Femur (tissue), 1 donor: ENCODE data around the gene MNT.

Source experiments
- DNase-seq: peaks from one replicate; pipeline ENCODE4 v3.0.0-alpha.2; 2017

MNT gene

DNA sequence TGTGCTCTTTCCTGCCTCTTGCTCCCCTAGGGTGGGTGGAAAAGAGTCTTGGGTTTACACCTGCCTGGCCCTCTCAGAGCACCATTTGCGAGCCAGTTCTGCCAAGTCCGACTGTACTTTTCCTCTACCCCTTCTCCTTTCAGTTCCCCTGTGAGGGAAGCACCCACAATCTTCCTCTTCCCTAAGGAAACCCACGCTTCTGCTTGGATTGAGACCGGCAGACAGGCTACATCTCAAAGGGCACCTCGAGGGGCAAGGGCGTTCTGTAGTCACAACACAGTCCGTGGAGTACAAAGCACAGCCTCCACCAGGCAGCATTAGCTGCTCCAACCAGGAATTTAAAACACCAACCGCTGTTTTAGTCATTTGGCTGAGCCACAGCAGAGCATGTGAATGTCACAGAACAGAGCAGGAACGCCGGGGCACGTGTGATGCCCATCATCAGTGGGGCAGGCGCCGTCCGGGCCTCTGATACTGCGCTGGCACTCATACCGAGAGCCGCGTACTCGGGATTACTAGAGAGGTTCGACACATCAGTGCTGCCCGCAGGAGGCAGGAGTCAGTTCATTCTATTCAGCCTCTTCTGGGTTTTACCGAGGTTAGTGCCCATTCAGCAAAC is 13.7 kb upstream of the MNT start:
- DNase-seq: no peak

- no peak for DNase-seq
These were observed 11.7 kb upstream of the MNT start for GRCh38 chr17:2412561-2413021.

GRCh38 chr17:2410951-2411350 is 10.1 kb upstream of the MNT start:
- no peak for DNase-seq

DNA sequence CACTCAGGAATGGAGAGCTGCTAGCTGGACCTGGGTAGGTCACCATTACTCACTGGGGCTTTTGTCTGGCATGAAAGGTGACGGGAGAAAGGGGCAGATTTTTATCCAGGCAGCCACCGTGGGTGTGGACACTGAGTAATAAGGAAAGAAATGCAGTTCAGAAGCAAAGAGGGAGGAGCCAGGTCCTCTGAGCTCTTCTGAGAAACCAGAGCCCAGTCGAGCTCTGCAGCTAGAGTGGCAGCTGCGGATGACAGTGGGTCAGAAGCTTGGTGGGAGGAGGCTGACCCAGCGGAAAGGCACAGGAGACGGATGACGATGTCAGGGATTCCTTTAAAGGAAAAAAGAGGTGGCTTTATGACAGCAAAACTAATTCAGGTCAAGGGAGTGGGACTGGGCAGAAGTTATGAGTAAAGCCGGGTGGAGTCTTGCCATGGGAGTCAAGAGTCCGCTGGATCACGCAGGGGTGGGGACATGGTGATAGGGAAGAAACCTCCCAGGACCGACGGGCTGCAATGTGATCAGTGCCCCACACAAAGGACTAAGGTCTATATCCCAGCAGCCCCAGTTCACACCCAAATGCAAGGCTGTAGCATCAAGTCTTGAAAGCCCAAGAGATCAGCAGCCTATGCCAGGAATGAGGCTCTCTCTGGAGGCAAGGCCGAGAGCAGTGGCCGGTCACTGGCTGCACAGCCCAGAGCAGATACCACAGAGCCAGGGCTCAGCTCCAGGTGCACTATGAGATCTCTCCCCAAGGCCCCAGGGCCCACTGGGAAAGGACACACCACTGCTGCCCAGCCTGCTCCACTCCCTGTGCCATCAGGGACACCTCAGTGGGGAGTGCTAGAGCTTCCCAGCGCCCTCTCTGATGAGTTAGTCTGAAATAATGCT is 6.3 kb upstream of the MNT start:
- DNase-seq: peak; percentile 65

GRCh38 chr17:2406271-2406902 is 5.5 kb upstream of the MNT start:
- DNase-seq: no peak

- DNase-seq: no peak
These were observed 4.5 kb upstream of the MNT start for GRCh38 chr17:2405247-2405926.

DNA sequence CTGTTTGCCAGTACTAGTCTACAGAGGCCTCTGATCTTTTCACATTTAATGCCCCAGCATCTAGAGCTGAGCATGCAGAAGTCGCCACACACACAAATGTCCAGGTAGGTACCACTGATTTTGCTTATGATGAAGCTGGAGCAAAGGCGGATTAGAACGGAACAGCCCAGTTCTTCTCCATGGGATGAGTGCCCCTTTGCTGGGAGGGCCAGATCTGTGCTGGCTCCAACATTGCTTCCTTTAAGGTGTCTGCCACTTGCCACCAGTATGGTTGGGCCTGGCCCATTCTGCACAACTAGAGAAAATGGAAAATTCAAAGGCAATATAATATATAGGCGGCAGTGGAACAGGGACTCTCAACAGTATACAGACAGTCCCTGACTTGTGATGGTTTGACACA is 2.2 kb upstream of the MNT start:
- no peak for DNase-seq

- DNase-seq: peak; percentile 45
These were observed 1.7 kb upstream of the MNT start for GRCh38 chr17:2402544-2402943.

DNA sequence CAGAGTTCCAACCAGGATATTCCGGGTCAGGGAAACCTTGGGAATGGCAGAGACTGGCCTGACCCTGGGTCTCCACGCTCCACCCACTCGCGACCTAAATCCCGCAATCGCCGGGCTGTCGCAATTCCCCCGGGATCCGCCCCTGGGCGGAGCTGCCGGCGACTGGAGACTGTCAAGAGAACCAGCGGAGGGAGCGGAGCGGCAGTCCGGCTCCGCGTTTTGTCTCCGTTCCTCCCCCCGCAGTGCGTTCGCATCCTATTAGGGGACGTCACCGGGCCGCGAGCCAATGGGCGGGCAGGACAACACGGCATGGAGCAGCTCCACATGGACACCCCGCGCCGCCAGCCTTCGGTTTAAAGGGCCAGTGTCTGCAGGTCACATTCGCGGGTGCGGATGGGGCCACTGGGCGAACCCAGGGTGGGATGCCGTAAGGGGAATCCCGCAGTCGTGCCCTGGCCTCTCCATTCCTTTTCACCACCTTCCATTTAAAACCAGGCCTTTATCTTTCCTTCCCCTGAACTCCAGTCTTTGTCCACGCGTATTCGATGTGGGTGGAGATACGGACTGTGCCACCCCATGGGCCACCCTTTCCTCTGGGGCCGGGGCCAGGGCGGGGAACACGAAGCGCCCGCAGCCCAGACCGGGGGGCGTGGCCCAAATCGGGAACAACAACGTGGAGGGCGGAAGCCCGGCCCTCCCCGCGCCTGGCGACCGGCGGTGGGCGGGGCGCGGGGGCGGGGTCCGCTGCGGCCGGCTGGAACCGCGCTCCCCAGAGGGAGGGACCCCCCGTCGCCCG is 764 bp upstream of the MNT start:
- peak; percentile 100 for DNase-seq

- peak; percentile 73 for DNase-seq
These were observed 390 bp downstream of the MNT start for GRCh38 chr17:2400474-2400866.

DNA sequence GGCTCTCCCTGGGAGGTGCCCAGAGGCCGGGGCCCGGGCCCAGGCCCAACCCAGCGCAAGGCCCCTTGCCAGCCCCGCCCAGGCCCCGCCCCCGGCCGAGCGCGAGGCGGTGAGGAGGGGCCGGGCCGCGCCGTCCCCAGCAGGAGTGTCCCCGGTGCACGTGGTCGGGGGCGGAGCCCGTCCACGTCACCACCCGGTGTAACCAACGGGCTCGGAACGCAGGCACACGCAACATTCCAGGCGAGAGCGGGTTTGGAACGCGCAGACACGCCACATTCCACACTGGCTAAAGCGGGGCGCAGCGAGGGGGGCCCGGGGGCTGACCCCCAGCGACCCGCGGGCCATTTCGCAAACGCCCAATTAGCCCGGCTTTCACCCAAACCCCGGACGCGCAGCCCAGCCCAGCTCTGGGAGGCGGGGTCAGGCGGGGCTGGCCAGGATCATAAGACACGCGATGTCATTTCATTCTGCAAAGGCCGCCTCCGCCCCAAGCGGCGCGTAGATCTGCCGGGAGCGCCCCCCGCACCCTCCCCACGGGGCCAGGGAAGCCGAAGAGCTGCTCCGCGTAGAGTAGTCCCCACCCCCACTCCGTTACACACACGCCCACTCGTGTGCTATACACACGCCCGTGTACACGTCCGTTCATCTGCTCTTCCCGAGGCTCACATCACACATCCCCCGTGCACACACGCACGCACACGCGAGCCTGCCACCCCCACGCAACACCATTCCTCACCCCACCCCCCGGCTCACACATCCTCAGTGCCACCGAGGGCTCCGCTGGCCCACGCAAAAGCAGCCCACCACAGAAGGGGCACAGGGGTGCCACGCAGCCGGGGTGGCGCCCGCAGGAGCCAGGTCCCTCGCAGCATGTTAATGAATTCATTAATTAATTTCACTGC is 1.0 kb downstream of the MNT start:
- DNase-seq: peak; percentile 96

DNA sequence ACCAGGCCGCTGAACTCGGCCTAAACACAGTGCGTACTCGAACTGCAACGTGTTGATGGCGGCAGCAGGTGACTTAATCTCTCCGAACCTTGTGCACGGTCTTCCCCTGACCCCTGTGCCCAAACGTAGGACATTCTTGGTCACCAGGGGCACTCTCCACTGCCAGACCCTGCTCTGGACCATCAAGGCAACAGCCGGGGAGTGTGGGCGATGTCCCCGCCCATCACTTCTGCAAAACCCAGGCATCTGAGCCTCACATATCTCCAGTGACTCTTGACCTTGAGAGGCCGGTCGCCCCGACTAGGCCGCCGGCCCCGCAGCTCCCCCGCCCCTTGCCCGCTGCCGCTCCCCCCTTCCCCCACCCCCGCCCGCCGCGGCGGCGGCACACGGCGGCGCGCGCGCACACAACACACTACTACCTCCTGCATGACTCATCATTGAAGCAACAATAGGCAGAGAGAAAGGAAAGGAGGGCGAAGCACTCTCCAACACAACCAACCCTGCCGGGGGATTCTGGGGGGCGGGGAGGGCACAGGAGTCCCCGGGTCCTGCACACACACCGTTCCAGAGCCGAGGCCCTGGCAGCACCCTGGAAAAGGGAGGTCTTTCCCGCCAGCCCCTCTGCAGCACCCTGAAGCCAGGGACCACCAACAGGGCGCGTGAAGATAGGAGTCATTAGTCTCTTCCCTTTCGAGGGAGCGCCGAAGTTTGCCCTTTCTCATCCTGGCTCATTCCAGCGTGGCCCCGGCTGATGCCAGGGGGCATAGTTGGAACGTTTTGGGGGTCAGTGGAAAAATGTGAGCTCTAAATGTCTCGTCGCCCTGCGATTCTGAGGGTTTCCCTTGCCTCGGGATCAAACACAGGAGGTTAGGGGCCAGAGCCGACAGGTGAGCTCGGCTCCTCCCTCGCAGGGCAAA is 1.9 kb downstream of the MNT start:
- peak; percentile 71 for DNase-seq

DNA sequence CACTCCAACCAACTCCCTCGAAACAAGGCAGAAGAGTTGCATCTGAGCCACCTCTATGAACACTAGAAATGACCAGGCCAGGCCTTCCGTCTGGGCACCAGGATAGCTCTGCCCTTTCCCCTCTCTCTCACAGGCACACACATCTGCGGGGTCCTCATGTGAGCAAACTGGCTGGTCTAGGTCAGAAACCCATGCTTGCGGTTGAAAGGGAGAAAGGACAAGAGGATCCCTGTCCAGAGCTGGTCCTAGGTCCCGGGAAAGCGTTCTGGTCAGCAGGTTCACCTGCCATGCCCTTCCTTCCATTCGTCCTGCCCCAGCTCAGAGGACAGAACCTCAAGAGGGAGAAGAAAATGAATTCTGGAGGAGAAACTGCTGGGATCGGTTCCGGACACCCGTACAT is 2.7 kb downstream of the MNT start:
- peak; percentile 22 for DNase-seq

- peak; percentile 19 for DNase-seq
These were observed 3.4 kb downstream of the MNT start for GRCh38 chr17:2397247-2398171.

DNA sequence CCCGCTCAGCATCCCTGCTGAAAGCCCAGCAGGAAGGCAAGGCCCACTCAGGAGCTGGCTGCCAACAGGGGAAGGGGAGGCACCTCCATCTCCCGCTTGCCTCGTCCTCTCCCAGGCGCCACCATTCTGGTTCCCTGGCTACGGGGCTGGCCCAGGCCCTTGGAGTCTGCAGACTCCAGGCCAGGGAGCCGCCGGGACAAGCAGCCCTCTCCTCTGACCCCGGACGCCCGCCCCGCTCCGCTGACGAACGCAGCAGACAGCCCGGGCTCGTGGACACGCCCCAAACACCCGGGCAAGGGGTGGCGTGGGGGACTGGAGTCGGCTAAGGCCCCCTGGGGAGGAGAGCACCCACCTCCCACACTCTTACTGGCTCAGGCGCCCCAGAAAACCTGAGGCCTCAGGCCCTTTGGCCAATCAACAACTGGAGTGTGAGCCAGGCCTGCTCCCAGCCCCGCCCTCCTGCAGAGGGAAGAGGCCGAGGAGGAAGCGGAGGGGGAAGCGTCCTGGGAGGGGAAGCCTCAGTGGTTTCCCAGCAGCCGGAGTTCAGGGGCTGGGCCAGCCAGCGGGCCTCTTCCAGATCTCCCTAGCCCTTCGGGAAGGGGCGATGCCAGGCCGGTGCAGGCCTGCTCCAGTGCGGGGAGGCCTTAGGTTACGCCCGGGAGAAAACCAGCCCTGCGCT is 4.2 kb downstream of the MNT start:
- peak; percentile 95 for DNase-seq

- DNase-seq: no peak
These were observed 4.7 kb downstream of the MNT start for GRCh38 chr17:2396192-2396567.

GRCh38 chr17:2395258-2396181 is 5.3 kb downstream of the MNT start:
- no peak for DNase-seq
